ENCODE measurements around the gene FAF2.

Gene FAF2

DNA sequence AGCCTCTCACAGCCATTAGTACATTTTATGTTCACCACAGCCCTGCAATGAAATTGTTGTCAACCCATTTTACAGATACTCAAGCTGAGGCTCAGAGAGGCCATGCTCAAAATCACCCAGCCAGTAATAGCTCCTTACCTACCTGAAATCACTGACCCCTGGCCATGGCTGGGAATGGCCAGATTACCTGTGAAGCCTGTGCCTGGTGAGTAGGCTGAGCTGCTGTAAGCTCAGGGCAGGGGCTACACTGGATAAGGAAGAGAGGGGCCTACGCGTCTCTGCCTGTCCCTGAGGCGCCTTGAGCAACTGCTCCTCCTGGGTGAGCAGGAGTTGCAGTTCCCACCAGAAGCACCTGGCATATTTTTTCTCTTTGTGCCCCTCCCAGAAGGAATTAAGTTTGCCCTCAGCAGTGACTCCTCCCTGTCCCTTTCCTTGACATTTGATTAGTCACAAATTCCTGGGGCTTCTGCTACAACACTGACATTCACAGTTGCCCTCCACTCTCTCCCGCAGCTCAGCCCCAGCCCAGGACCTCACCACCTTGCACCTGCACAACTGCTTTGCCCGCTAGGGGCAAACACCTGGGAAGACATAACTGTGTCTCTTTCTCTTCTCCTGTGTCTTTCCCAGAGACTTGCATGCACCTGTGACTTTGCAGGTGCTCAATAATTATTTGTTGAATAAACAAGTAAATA, 37.6 kb upstream of the FAF2 start:
- Histone ChIP-seq H3K4me3 (ENCODE audit: low read length) (no peak overlapping the region), H3K4me1 (ENCODE audit: insufficient read depth, low read length) (no peaks in the 10 kb centered on the region)

GRCh38 chr5:176412517-176413254, 35.5 kb upstream of the FAF2 start:
- Histone ChIP-seq H3K27me3 (ENCODE audit: insufficient read depth, low read length) (peaks cover 22% of the 10 kb centered on the region), H3K36me3 (ENCODE audit: insufficient read depth, low read depth, low read length) (no peaks in the 10 kb centered on the region), H3K9ac (ENCODE audit: low read depth, low read length) (no peak overlapping the region), H3K27ac (ENCODE audit: low read length) (no peak overlapping the region), H3K9me3 (ENCODE audit: insufficient read depth, low read depth, low read length) (no peaks in the 10 kb centered on the region), H3K4me3 (ENCODE audit: low read length) (no peak overlapping the region), H3K4me1 (ENCODE audit: insufficient read depth, low read length) (no peaks in the 10 kb centered on the region)

More for the DNA sequence above, 37.6 kb upstream of the FAF2 start:
- Histone ChIP-seq H3K9me3 (ENCODE audit: insufficient read depth, low read depth, low read length) (no peaks in the 10 kb centered on the region), H3K36me3 (ENCODE audit: insufficient read depth, low read depth, low read length) (no peaks in the 10 kb centered on the region), H3K27ac (ENCODE audit: low read length) (no peak overlapping the region), H3K9ac (ENCODE audit: low read depth, low read length) (no peak overlapping the region), H3K27me3 (ENCODE audit: insufficient read depth, low read length) (peaks cover 6% of the 10 kb centered on the region; the same call in 1 of the 2 replicates)

DNA sequence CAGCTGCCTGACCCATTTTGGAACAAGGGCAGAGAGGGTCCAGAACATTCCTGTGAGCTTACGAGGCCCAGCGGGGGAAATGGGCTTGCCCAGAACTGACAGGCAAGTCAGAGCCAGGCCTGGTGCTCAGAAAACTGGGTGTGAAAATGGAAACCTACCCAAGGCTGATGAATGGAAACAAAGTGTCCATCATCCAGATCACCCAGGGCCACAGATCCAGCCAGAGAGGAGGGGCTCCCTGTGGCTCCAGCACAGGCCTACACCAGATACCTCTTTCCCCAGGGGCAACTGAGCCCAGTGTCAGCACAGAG, 35.0 kb upstream of the FAF2 start:
- Histone ChIP-seq H3K9me3 (ENCODE audit: insufficient read depth, low read depth, low read length) (no peaks in the 10 kb centered on the region), H3K9ac (ENCODE audit: low read depth, low read length) (no peak overlapping the region), H3K27me3 (ENCODE audit: insufficient read depth, low read length) (peaks cover 27% of the 10 kb centered on the region), H3K4me1 (ENCODE audit: insufficient read depth, low read length) (no peaks in the 10 kb centered on the region), H3K36me3 (ENCODE audit: insufficient read depth, low read depth, low read length) (no peaks in the 10 kb centered on the region), H3K4me3 (ENCODE audit: low read length) (no peak overlapping the region), H3K27ac (ENCODE audit: low read length) (no peak overlapping the region)

DNA sequence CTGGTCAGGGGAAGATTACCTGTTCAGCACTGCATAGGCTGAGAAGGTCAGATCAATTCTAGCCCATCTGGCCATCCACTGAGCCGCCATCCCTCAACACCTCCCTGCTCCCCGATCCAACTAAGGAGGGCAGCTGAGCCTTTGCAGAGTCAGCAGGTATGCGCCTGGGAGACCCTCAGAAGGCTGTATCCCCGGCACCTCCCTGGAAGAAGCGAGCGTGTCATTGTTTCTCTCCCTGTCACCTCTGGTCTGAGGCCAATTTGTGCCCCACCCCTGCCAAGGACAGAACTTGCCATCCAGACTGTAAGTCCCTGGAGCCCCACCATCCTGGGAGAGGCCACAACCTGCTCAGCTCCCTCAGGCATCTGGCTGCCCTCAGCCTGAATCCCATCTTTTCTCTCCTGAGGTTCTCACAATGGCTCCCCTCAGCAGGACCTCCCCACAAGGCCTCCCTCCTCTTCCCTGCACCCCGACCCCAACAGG, 34.4 kb upstream of the FAF2 start:
- H3K27ac ChIP-seq (ENCODE audit: low read length) = no peak overlapping the region
- no peaks in the 10 kb centered on the region for H3K36me3 ChIP-seq (ENCODE audit: insufficient read depth, low read depth, low read length)
- no peak overlapping the region for H3K4me3 ChIP-seq (ENCODE audit: low read length)
- H3K9ac ChIP-seq (ENCODE audit: low read depth, low read length) = no peak overlapping the region
- H3K4me1 ChIP-seq (ENCODE audit: insufficient read depth, low read length) = no peaks in the 10 kb centered on the region
- H3K27me3 ChIP-seq (ENCODE audit: insufficient read depth, low read length) = peaks cover 30% of the 10 kb centered on the region
- no peaks in the 10 kb centered on the region for H3K9me3 ChIP-seq (ENCODE audit: insufficient read depth, low read depth, low read length)

DNA sequence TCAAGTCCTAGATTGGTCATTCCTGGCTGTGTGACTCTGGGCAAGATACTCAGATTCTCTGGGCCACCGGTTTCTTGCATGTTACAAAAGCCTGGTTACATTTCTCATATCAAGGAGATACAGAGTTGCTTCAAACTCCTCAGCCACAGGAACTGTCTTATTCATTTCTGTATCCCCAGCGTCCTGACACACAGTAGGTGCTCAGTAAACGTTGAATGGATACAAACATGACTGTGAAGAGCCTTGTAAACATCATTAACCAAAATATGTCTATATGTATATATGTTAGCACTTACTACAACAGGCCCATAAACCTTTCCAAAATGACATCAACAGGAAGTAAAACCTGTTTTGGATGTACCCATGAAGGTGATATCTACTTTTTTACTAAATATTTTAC, 33.5 kb upstream of the FAF2 start:
- Histone ChIP-seq H3K27me3 (ENCODE audit: insufficient read depth, low read length) (peaks cover 30% of the 10 kb centered on the region), H3K36me3 (ENCODE audit: insufficient read depth, low read depth, low read length) (no peaks in the 10 kb centered on the region), H3K9ac (ENCODE audit: low read depth, low read length) (no peak overlapping the region), H3K4me1 (ENCODE audit: insufficient read depth, low read length) (no peaks in the 10 kb centered on the region), H3K27ac (ENCODE audit: low read length) (no peak overlapping the region), H3K9me3 (ENCODE audit: insufficient read depth, low read depth, low read length) (no peaks in the 10 kb centered on the region; the same call in 1 of the 2 replicates), H3K4me3 (ENCODE audit: low read length) (no peak overlapping the region)

GRCh38 chr5:176415240-176415951, 32.8 kb upstream of the FAF2 start:
- Histone ChIP-seq H3K9me3 (ENCODE audit: insufficient read depth, low read depth, low read length) (peaks cover 3% of the 10 kb centered on the region), H3K27ac (ENCODE audit: low read length) (no peak overlapping the region), H3K36me3 (ENCODE audit: insufficient read depth, low read depth, low read length) (no peaks in the 10 kb centered on the region), H3K4me1 (ENCODE audit: insufficient read depth, low read length) (no peaks in the 10 kb centered on the region), H3K9ac (ENCODE audit: low read depth, low read length) (peak overlapping the region; percentile 63; the same call in 1 of the 2 replicates), H3K27me3 (ENCODE audit: insufficient read depth, low read length) (peaks cover 30% of the 10 kb centered on the region), H3K4me3 (ENCODE audit: low read length) (peak overlapping the region; percentile 76)

GRCh38 chr5:176415952-176416924, 31.9 kb upstream of the FAF2 start, which contains the start of gene CLTB:
CLTB (minus strand) TSS chr5:176416539; CDS start chr5:176416363, 176 bp downstream.
- Histone ChIP-seq H3K9ac (ENCODE audit: low read depth, low read length) (peak within 1 kb of the TSS; percentile 63; the same call in 1 of the 2 replicates), H3K4me1 (ENCODE audit: insufficient read depth, low read length) (no peaks in the 10 kb centered on the region), H3K9me3 (ENCODE audit: insufficient read depth, low read depth, low read length) (peaks cover 12% of the 10 kb centered on the region), H3K27me3 (ENCODE audit: insufficient read depth, low read length) (peaks cover 30% of the 10 kb centered on the region), H3K27ac (ENCODE audit: low read length) (no peak within 1 kb of the TSS), H3K4me3 (ENCODE audit: low read length) (peak within 1 kb of the TSS; percentile 76), H3K36me3 (ENCODE audit: insufficient read depth, low read depth, low read length) (no peaks in the 10 kb centered on the region)

GRCh38 chr5:176416965-176417364, 31.2 kb upstream of the FAF2 start:
- Histone ChIP-seq H3K27ac (ENCODE audit: low read length) (no peak overlapping the region), H3K36me3 (ENCODE audit: insufficient read depth, low read depth, low read length) (no peaks in the 10 kb centered on the region), H3K4me1 (ENCODE audit: insufficient read depth, low read length) (no peaks in the 10 kb centered on the region), H3K9ac (ENCODE audit: low read depth, low read length) (peak overlapping the region; percentile 19; the same call in 1 of the 2 replicates), H3K9me3 (ENCODE audit: insufficient read depth, low read depth, low read length) (peaks cover 16% of the 10 kb centered on the region), H3K4me3 (ENCODE audit: low read length) (peak overlapping the region; percentile 58; the same call in 1 of the 2 replicates), H3K27me3 (ENCODE audit: insufficient read depth, low read length) (peaks cover 30% of the 10 kb centered on the region)

DNA sequence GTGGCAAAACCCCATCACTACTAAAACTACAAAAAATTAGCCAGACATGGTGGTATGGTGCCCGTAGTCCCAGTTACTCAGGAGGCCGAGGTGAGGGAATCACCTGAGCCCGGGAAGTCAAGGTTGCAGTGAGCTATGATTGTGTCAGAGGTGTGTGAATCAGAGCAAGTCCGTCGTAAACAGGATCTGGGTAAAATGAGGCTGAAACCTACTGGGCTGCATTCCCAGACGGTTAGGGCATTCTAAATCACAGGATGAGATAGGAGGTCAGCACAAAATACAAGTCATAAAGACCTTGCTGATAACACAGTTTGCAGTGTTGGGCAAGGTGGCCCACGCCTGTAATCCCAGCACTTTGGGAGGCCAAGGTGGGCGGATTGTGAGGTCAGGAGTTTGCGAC, 29.9 kb upstream of the FAF2 start:
- Histone ChIP-seq H3K4me3 (ENCODE audit: low read length) (no peak overlapping the region), H3K9ac (ENCODE audit: low read depth, low read length) (no peak overlapping the region), H3K36me3 (ENCODE audit: insufficient read depth, low read depth, low read length) (no peaks in the 10 kb centered on the region), H3K4me1 (ENCODE audit: insufficient read depth, low read length) (no peaks in the 10 kb centered on the region), H3K27me3 (ENCODE audit: insufficient read depth, low read length) (peaks cover 30% of the 10 kb centered on the region), H3K27ac (ENCODE audit: low read length) (no peak overlapping the region), H3K9me3 (ENCODE audit: insufficient read depth, low read depth, low read length) (peaks cover 23% of the 10 kb centered on the region)

GRCh38 chr5:176420086-176420485, 28.1 kb upstream of the FAF2 start:
- Histone ChIP-seq H3K36me3 (ENCODE audit: insufficient read depth, low read depth, low read length) (no peaks in the 10 kb centered on the region), H3K9me3 (ENCODE audit: insufficient read depth, low read depth, low read length) (peaks cover 23% of the 10 kb centered on the region), H3K27ac (ENCODE audit: low read length) (no peak overlapping the region), H3K4me1 (ENCODE audit: insufficient read depth, low read length) (no peaks in the 10 kb centered on the region), H3K9ac (ENCODE audit: low read depth, low read length) (no peak overlapping the region), H3K27me3 (ENCODE audit: insufficient read depth, low read length) (peaks cover 29% of the 10 kb centered on the region), H3K4me3 (ENCODE audit: low read length) (no peak overlapping the region)

Data from iPS-20b (cell line).